Vagina (tissue), 2 donors: Measurements from ENCODE around the gene SLC24A3. TPM values are rescaled to one million over a fixed set of nuclear protein-coding genes. Genes with fewer than 3 reads are reported as not detected.

ENCODE experiments used
- DNase-seq, 2 donors: peaks; one replicate each; pipeline ENCODE4 v3.0.0-alpha.2; 2017; ENCODE audit errors: extremely low spot score in 2 of 2
- H3K27ac ChIP-seq: fragments of 200-600 bp; sonication (generic); one replicate; pipeline ENCODE4 v1.5.1; 2019
- H3K27me3 ChIP-seq: fragments of 200-600 bp; sonication (generic); one replicate; pipeline ENCODE4 v1.5.1; 2019
- H3K36me3 ChIP-seq, 2 donors: fragments of 200-600 bp; sonication (generic); one replicate each; pipeline ENCODE4 v1.5.1; 2017 to 2019
- H3K4me1 ChIP-seq: fragments of 200-600 bp; sonication (generic); one replicate; pipeline ENCODE4 v1.5.1; 2019
- H3K4me3 ChIP-seq, 2 donors: fragments of 200-600 bp; sonication (generic); 1 replicate in 1 of 2; 2 replicates in 1 of 2; pipeline ENCODE4 v1.5.1; 2016 to 2019
- H3K9me3 ChIP-seq: fragments of 200-600 bp; sonication (generic); one replicate; pipeline ENCODE4 v1.5.1; 2019
- CTCF ChIP-seq, 3 experiments: fragments of 450-650 bp in 2 of 3; fragments of 200-600 bp in 1 of 3; sonication (generic) in 1 of 3; IDR thresholded peaks; one replicate each; pipeline ENCODE4 v1.5.1; 2017 to 2019; ENCODE audit warnings: antibody characterized with exemption in 3 of 3, mild to moderate bottlenecking in 2 of 3, moderate library complexity in 2 of 3
- POLR2A ChIP-seq, 2 donors: fragments of 450-650 bp; IDR thresholded peaks; one replicate each; pipeline ENCODE4 v1.6.1; 2017; ENCODE audit warnings: antibody characterized with exemption in 2 of 2, mild to moderate bottlenecking in 2 of 2, moderate library complexity in 2 of 2
- POLR2AphosphoS5 ChIP-seq, 2 donors: sonication (generic); formaldehyde crosslinking; IDR thresholded peaks; one replicate each; pipeline ENCODE4 v1.9.0; 2017; ENCODE audit warnings: antibody characterized with exemption in 2 of 2, mild to moderate bottlenecking in 2 of 2, low read depth in 1 of 2; ENCODE audit not compliant: insufficient read depth in 1 of 2
- intact Hi-C: fragments of 100-400 bp; cut with DNase I; formaldehyde crosslinking; loops from one replicate; pipeline ENCODE4 v1.15.1; 2023
- total RNA-seq: library from RNA; depleted of rRNA; stranded (reverse); fragments of >200 nt; gene quantifications from one replicate; pipeline ENCODE4 v1.2.3, GENCODE V29; 2016

SLC24A3 gene
- total RNA-seq, 1 donor from 2014 or later: 12.3 TPM

- H3K27me3 ChIP-seq: no peaks in the 10 kb centered on the region
- no peak for DNase-seq
- intact Hi-C loops: no loop called here
- H3K4me1 ChIP-seq: no peaks in the 10 kb centered on the region
- TF ChIP-seq CTCF (IDR thresholded peaks at IDR 0.05) (no peak), POLR2AphosphoS5 (IDR thresholded peaks at IDR 0.05; ENCODE audit: insufficient read depth in 1 of 2, low read depth in 1 of 2) (no peak), POLR2A (IDR thresholded peaks at IDR 0.05) (no peak)
- H3K27ac ChIP-seq: no peak overlapping the region
- no peak overlapping the region for H3K4me3 ChIP-seq
- no peaks in the 10 kb centered on the region for H3K9me3 ChIP-seq
- H3K36me3 ChIP-seq: no peaks in the 10 kb centered on the region
These were observed 135.6 kb downstream of the SLC24A3 start for GRCh38 chr20:19347943-19348456.

GRCh38 chr20:19348582-19348981 lies 136.1 kb downstream of the SLC24A3 start:
- TF ChIP-seq CTCF (IDR thresholded peaks at IDR 0.05) (no peak), POLR2A (IDR thresholded peaks at IDR 0.05) (no peak), POLR2AphosphoS5 (IDR thresholded peaks at IDR 0.05; ENCODE audit: insufficient read depth in 1 of 2, low read depth in 1 of 2) (no peak)
- H3K27me3 ChIP-seq: no peaks in the 10 kb centered on the region
- no peaks in the 10 kb centered on the region for H3K9me3 ChIP-seq
- DNase-seq: no peak
- no peaks in the 10 kb centered on the region for H3K4me1 ChIP-seq
- intact Hi-C loops: no loop called here
- no peak overlapping the region for H3K27ac ChIP-seq
- H3K4me3 ChIP-seq: no peak overlapping the region
- no peaks in the 10 kb centered on the region for H3K36me3 ChIP-seq

DNA sequence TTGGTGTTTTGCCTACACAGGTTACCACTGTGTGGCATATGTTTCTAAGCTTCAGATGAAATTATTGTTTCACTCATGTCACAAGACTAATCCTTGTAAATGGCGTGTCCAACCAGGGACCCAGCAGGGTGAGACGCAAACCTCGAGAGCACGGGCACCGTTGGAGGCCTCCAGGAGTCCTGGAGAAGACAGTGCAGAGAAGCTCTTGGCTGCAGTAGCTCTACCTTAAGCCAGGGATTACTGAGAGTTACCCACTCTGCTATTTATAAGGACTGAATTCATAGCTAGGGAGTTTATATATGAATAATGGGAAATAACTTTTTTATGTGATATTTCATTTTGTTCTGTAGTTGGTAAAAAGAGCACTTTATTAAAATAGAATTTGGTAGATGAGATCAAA lies 137.4 kb downstream of the SLC24A3 start:
- TF ChIP-seq CTCF (IDR thresholded peaks at IDR 0.05) (no peak), POLR2A (IDR thresholded peaks at IDR 0.05) (no peak), POLR2AphosphoS5 (IDR thresholded peaks at IDR 0.05; ENCODE audit: insufficient read depth in 1 of 2, low read depth in 1 of 2) (no peak)
- H3K9me3 ChIP-seq: no peaks in the 10 kb centered on the region

GRCh38 chr20:19351542-19351941 lies 139.1 kb downstream of the SLC24A3 start:
- no peaks in the 10 kb centered on the region for H3K36me3 ChIP-seq
- no peak overlapping the region for H3K27ac ChIP-seq
- H3K27me3 ChIP-seq: no peaks in the 10 kb centered on the region
- TF ChIP-seq POLR2A (IDR thresholded peaks at IDR 0.05) (no peak), CTCF (IDR thresholded peaks at IDR 0.05) (no peak), POLR2AphosphoS5 (IDR thresholded peaks at IDR 0.05; ENCODE audit: insufficient read depth in 1 of 2, low read depth in 1 of 2) (no peak)
- no peaks in the 10 kb centered on the region for H3K4me1 ChIP-seq
- H3K9me3 ChIP-seq: no peaks in the 10 kb centered on the region
- intact Hi-C loops: no loop called here
- H3K4me3 ChIP-seq: no peak overlapping the region
- DNase-seq: no peak

More for the DNA sequence above, 137.4 kb downstream of the SLC24A3 start:
- Histone ChIP-seq H3K36me3 (no peaks in the 10 kb centered on the region), H3K4me3 (no peak overlapping the region), H3K27ac (no peak overlapping the region), H3K27me3 (no peaks in the 10 kb centered on the region), H3K4me1 (no peaks in the 10 kb centered on the region)
- intact Hi-C loops: no loop called here
- no peak for DNase-seq

DNA sequence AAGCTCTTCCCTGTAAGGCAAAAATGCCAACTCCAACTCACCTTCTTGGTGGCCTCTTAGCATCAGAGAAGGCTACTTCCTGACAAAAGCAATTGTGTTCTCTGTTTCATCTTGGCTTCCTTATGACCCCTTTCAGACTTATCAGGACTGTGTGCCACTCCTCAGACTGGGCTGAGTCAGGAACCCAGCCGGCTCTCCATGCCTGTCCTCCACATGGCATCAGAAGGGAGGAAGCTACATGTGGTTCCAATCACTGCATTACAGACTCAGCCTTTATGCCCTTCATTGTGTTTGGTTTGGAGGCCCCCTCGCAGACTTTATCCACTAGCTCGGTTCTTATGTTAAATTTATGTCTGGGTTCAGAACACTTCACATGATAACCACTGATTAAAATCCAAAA lies 142.5 kb downstream of the SLC24A3 start:
- H3K27me3 ChIP-seq: no peaks in the 10 kb centered on the region
- DNase-seq: no peak
- H3K9me3 ChIP-seq: no peaks in the 10 kb centered on the region
- no peaks in the 10 kb centered on the region for H3K4me1 ChIP-seq
- H3K4me3 ChIP-seq: no peak overlapping the region
- no peak overlapping the region for H3K27ac ChIP-seq
- no peak for TF ChIP-seq POLR2AphosphoS5 (IDR thresholded peaks at IDR 0.05; ENCODE audit: insufficient read depth in 1 of 2, low read depth in 1 of 2)
- no peak for TF ChIP-seq POLR2A (IDR thresholded peaks at IDR 0.05)
- no peak for TF ChIP-seq CTCF (IDR thresholded peaks at IDR 0.05)
- intact Hi-C loops: no loop called here
- H3K36me3 ChIP-seq: no peaks in the 10 kb centered on the region
